HG03342 (cell line): ENCODE data around the gene MYO10.
"Not testable (repeated sequence)": the region's sequence is repeated elsewhere in the genome, so short reads cannot be mapped to it uniquely, and the experiment has no call there.

ENCODE experiments used
- ATAC-seq: cut with Tn5 transposase; IDR thresholded peaks from one replicate; pipeline ENCODE4 v1.9.1; 2021; ENCODE audit warnings: mild to moderate bottlenecking, moderate library complexity; ENCODE audit not compliant: unreplicated experiment

MYO10 gene

DNA sequence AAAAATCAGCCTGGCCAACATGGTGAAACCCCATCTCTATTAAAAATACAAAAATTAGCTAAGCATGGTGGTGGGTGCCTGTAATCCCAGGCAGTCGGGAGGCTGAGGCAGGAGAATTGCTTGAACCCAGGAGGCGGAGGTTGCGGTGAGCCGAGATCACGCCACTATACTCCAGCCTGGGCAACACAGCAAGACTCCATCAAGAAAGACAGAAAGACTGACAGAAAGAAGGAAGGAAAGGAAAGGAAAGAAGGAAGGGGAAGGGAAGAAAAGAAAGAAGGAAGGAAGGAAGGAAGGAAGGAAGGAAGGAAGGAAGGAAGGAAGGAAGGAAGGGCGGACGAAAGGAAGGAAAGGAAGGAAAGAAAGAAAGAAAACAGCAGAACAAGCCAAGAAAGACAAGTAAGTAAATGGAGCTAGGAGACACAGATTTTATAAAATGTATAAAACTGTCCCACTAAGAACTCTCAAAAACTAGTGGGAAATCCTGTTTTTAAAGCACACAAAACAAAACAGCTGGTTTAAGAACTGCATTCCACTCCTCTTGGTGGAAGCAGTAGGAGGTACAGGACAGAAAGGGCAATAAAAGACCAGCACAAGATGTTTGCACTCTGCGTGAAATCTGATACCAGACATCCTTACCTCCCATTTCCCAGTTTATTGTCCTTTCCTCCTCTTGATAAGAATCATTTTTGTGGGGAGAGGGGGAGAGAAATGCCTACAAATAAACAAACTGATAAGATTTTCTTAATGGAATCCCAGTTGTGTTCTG lies 46.7 kb downstream of the MYO10 start:
- no peak for ATAC-seq

DNA sequence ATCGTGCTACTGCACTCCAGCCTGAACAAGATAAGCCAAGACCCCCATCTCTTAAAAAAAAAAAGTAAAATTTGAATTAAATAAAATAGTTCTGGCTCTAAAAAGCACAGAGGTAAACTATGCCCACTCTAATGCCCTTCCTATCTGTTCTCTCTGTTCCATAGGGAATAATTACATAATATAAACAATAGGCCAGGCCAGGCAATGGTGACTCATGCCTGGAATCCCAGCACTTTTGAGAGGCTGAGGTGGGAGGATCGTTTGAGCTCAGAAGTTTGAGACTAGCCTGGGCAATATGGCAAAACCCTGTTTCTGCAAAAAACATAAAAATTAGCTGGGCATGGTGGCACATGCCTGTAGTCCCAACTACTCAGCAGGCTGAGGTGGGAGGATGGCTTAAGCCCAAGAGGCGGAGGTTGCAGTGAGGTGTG lies 47.4 kb downstream of the MYO10 start:
- ATAC-seq = no peak

DNA sequence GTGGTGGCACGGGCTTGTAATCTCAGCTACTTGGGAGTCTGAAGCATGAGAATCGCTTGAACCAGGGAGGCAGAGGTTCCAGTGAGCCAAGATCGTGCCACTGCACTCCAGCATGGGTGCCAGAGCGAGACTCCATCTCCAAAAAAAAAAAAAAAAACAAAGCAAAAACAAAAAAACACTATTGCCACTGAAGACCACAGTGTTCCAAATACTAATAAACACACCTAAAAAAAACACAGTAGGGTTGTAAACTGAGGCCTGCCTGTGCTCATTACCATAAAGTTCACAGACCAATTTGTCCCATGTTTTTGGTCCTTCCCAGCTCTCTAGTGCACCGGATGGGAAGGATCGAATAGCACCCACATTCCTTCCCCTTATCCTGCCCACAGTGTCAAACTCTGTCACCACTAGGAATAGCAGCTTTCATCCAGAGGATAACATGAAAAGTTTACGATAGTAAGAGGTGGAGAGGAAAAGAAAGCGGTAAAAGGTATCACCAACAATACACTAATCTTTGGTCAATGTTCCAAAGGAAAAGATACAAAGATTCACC lies 49.2 kb downstream of the MYO10 start:
- no peak for ATAC-seq

DNA sequence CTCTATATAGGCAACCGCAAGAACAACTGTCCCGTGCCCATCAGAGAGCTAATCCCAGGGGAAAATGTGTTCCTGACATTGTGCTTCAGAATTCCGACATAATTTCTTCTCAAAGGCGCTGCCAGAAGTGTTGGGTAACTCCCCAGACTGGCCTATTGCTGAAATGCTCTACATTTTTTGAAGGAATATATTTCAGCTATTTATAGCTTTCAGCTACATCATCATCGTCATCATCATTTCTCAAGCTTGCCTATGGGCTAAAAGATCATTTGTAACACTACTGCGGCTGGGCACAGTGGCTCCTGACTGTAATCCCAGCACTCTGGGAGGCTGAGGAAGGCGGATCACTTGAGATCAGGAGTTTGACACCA lies 49.7 kb downstream of the MYO10 start:
- no peak for ATAC-seq

DNA sequence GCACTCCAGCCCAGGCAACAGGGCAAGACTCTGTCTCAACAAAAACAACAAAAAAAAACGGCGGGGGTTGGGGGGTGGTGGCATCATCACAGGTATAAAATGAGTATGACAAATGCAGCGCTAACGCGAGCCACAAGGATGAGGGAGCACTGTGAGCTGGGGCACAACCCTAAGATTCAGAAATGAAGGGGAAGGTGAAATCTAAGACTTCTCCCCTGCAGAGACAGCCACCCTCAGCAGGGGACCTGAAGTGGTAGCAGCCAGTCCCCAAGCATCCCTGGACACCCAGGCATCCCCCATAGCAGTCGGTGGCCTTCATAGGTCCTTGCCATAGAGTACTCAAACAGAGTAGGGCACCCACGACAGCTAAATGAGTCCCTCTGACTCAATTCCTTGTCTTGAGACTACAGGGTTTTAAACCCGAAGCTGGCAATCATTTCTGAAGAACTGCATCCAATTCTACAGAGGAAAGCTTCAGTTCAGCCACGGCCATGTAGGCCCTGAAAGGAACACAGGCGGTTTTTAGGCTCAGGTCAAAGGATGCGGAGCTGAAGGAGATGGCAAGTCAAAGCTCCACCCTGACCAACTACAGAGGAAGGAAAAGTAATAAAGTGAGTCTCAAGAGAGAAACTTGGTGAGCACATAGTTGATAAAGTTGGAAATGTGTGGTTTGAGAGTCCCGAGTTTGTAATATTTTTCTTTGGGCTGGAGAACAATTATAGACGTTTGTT lies 50.3 kb downstream of the MYO10 start:
- ATAC-seq = no peak

DNA sequence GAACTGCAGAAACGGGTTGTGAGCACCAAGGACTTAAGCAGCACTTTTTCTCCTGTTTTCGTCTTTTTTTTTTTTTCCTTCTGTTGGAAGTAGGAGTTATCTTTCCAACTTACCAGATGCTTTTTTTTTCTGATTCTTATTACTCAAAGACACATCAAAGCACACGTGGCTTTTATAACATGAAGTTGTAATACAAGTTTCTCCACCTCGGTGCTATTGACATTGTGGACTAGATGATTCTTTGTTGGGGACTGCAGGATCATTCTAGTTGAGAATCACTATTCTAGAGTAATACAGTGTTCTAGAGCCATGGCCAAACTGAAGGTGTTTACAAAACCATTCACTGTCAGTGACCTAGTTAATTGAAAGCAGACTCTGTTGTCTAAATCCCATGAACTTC lies 51.5 kb downstream of the MYO10 start:
- no peak for ATAC-seq

DNA sequence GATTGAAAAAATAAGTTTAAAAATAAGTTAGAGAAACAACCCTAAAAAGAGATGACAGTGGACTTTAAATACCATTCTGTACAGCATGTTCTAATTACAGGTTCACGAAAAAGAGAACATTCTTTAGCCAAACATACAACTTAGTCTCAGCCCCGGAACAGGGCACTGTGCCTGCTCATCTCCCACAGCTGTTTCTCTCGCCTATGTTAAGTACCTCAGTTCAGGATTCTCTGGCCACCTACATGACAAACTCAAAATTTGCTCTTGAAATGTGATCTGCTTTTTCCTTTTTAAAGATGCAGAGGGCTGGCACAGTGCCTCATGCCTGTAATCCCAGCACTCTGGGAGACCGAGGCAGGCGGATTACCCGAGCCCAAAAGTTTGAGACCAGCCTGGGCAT lies 52.3 kb downstream of the MYO10 start:
- no peak for ATAC-seq

DNA sequence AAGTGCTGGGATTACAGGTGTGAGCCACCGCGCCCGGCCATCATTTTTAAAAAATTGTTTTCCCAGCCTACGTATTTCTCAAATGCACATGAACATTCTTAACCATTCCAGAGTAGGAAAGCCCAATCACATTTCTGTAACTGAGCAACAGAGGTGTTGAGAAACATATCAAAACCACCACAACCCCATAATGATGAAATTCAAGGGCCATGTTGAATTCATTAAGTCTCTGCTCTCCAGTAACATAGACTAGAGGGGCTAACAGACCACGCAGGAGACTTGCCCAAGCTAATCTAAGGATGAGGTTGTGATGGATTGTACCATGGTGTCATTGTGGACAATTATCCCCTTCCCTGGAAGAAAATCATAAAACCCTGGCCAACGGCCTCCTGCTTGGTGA lies 52.9 kb downstream of the MYO10 start:
- no peak for ATAC-seq

DNA sequence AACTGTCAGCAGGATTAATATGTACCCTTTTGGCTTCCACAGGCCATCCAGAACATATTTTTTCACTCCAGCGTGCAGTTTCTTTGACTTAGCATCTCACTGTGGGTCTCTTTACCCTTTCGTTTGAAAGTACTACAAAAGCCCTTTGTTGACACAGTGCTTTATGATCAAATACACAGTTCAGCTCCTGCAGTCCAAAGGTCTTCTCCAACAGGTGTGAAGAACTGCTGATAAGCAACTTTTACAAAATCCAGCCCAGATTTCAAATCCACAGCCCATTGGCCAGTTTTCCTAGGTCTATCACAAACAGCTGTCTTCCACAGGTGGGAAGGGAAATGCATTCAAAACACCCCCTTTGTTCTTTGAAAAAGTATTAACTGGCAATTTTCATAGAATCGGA lies 54.8 kb downstream of the MYO10 start:
- ATAC-seq = no peak

DNA sequence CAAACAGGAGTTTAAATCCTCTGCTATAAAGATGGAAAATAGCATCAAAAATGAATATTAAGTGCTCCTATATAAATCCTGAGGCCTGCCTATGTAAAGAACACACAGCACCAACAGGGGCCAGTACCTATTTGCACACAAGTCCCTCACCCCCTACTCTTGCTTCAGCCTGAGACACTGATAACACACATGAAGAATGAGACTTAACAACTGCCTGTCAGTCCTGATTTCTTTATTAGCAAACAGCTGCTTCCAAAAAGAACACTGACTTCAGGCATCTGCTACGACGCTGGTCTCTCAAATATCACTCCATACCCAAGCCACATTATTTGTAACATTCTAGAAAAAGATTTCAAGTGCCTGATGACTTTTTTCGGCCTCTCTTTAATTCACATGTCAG lies 55.5 kb downstream of the MYO10 start:
- ATAC-seq = no peak

DNA sequence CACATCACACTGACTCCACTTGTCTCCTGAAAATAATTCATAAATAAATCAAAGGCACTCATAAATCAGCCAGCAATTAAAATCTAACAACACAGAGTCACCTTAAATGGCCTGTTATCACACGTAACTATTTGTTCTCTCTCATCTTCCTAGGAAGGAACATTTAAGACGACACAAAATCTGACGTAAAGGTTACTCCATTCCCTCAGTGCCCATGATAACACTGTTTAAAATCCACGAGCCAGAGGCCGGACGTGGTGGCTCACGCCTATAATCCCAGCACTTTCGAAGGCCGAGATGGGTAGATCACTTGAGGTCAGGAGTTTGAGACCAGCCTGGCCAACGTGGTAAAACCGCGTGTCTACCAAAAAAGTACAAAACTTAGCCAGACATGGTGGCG lies 56.4 kb downstream of the MYO10 start:
- no peak for ATAC-seq

DNA sequence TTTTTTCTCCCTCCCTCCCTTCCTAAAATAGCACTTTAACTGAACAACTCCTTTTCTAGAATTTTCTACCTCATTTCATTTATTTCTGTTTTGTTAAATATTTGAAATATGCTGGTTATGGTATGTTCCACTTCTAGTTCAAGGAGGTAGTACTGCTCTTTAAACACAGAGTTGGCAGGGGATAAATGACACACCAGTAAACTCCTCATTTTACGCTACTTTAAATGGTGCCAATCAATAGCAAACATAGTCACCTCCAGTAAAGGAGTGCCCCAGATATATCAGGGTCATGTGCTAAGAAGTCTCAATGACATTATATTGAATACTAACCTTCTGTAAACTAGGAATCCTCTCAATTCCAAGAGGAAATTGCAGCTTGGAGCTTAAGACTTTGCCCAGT lies 56.9 kb downstream of the MYO10 start:
- ATAC-seq = no peak

DNA sequence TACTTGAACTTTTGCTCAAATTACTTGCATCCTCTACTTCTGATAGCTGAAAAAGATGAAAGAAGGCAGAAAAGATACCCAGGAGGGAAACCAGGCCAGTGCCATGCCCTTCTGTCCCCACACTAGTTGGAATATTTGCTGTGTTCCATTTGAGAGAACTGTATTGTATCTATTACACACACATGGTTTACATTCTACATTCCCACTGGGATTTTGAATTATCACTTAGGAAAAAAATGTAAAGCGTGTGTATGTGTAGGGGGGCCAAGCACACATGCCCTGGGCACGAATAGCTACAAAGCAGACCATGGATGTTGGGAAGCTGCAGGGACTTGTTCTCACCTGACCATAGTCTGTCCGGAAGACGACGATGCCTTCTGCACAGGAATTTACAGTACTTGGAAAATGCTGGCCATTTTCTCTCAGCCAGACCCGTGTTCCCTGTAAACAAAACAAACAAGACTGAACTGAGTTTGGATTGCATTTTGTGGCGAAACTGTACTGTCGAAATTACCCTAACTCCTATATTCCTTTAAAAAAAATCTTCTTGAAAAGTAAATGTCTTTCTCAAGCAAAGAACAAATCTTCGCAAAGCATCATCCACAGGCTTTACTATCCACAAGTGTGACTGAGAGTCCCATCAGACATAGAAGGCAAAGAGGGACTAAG lies 58.7 kb downstream of the MYO10 start:
- ATAC-seq = no peak

DNA sequence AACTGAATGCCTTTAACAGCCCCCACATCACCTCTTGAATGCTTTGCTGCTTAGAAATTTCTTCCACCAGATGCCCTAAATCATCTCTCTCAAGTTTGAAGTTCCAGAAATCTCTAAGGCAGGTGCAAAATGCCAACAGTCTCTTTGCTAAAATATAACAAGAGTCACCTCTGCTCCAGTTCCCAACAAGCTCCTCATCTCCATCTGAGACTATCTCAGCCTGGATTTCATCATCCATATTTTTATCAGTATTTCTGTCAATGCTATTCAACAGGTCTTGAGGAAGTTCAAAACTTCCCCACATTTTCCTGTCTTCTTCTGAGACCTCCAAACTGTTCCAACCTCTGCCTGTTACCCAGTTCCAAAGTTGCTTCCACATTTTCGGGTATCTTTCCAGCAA lies 61.7 kb downstream of the MYO10 start:
- not testable (repeated sequence) for ATAC-seq

DNA sequence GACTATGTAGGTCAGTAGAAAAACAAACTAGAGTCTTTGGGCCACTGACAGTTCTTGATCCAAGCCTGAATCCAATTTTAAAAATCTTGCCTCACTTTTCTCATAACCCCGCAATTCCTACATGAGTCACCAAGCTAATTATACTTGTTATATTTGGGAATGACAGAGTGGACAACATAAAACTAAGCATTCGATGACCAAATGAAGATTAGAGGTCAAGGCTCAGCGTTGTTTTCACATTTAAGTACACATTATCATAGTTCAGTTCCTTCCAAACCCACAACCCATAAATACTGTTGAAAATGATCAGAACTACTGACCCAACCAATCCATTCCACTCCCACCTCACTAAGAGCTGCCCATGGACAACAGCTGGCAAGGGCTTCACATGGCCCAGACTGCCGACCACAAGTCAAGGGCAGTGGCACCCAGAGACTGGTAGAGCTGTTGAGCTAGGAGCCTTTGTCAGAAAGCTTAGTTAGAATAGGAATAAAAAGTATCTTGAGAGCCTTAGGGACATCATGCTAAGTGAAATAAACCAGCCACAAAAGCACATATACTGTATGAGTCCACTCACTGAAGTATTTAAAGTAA lies 64.2 kb downstream of the MYO10 start:
- no peak for ATAC-seq

DNA sequence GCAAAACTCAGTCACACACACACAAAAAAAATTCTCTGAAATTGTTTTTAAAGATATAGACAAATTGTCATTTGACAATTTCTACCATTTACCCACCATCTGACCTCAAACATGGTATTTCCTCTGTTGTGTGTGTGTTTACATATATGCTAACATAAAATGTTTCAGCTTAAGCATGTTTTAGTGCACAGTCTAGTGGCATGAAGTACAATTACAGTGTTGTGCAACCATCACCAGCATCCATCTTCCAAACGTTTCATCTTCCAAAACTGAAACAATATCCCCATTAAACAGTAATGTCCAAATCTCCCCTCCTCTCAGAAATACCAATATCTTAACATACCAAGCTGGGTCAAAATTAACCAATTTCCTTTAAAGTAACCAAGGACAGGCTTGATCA lies 65.2 kb downstream of the MYO10 start:
- ATAC-seq = no peak

DNA sequence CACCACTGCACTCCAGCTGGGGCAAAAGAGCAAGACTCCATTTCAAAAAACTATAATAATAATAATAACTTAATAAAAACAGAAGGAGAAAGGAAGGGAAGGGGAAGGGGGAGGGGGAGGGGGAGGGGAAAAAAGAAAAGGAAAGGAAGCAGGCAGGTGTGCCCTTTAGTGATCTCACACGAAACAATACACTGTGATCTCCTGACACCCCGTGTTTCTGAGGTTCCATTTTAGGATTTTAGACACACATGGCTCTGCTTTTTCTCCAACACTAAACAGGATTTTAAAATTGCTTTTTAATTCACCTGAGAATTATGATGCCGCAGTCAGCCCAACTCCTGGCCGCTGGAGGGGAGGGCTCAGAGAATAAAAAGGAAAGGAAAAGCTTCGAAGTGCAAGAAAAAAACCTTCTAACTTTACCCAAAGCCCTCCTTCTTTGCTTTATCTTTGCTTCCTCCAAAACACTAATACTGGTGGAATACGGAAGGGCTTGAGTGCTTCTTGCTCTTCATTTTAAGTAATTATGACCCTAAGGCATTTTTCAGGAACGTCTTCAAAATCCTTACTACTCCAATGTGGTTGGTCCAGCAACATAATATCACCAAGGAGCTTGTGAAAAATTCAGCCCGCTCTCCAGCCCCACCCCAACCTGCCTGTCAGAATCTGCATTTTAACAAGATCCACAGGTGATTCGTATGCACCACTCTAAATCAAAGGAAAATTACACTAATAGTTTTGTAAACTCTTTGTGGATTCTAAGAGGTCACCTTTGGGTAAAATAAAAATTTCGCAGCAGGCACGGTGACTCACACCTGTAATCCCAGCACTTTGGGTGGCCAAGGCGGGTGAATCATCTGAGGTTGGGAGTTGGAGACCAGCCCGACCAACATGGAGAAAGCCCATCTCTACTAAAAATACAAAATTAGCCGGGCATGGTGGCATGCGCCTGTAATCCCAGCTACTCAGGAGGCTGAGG lies 66.0 kb downstream of the MYO10 start:
- no peak for ATAC-seq

DNA sequence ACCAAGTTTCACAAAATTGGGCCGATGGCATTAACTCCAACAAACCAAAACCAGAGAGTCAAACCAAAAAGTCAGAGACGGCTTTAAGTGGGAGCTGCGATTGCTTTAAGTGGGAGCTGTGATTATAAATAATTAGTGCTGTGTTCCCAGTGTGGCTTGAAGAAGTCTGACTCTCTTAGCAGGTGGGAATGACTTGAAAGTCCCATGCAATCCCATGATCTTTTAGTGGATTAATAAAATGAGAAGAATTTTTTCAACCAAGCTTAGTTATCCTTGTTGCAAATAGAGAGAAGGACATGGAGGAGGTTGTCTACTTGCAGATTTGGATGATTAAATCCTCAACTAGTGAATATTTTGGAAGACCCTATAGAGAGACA lies 68.5 kb downstream of the MYO10 start:
- ATAC-seq = no peak

DNA sequence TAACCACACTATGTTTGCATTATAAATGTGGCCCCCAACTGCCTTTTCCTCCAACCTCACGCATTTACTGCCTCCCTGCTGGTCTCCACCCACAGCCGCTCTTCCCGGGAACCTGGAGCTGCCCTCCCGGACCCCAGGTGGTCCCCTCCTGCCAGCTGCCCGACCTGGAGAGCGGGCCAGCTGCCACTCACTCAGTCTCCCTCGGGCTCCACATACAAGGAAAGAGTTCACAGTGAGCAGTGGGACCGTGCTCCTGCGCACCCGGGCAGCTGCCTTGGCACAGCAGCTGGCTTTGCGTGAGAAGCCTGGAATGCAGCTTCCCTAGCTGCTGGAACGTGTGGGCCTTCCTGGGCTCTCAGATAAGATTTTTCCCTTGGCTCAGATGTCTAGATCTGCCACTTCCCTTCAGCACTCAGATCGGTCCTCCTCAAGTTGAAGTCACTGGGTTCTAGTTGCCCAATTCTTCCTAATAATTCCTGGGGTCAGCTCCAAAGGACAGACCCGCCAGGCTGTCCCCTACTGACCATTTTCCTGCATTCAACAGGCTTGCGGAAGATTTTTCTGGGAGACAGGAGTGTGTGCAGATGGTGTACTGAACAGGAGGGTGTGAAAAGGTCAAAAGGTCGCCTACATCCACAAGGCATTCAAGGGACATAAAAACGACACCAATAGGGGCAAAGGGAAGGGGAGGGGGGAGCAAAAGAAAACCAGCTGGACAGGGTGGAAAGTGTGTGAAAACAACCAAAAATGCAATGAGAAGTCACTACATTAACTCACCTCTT lies 69.1 kb downstream of the MYO10 start:
- ATAC-seq = no peak

DNA sequence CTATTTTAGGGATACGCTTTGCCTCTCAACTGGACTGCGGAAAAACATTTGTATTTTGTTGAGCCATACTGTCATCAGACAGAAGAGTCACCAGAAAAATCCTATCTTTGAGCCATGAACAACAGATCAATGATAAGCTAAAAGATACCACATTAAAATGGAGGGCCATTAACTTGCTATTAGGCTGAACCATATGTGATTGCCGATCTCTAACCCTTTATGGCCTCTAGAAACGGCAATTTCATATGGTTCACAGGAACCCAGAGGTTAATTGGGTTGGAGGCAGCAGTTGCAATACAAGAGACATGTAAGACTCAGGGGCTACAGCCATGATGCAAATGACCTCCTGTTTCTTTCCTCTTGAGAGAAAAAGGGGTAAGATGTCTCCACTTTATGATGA lies 69.8 kb downstream of the MYO10 start:
- no peak for ATAC-seq
